Neural cell (in vitro differentiated cells): ENCODE data around the gene GINS2.

Experiments
- EP300 ChIP-seq: fragments of 450-650 bp; conservative IDR thresholded peaks from 2 replicates; pipeline ENCODE4 v1.6.1; 2014; ENCODE audit warnings: antibody characterized with exemption, mild to moderate bottlenecking, moderate library complexity; ENCODE audit not compliant: poor library complexity, severe bottlenecking
- EZH2 ChIP-seq: fragments of 200-600, 300-800 bp; shearing (Covaris generic), sonication (generic); IDR thresholded peaks from 2 replicates; pipeline ENCODE4 v1.6.1; 2014; ENCODE audit warnings: antibody characterized with exemption, low read length, borderline replicate concordance, mild to moderate bottlenecking; ENCODE audit not compliant: insufficient read depth, poor library complexity, severe bottlenecking
- MXI1 ChIP-seq: fragments of 450-650 bp; conservative IDR thresholded peaks from 2 replicates; pipeline ENCODE4 v1.6.1; 2014; ENCODE audit warnings: antibody characterized with exemption, mild to moderate bottlenecking; ENCODE audit not compliant: poor library complexity, severe bottlenecking
- POLR2AphosphoS5 ChIP-seq: IDR thresholded peaks from 2 replicates; pipeline ENCODE4 v1.6.1; 2012
- RAD21 ChIP-seq: fragments of 450-650 bp; conservative IDR thresholded peaks from 2 replicates; pipeline ENCODE4 v1.6.1; 2014; ENCODE audit warnings: antibody characterized with exemption, mild to moderate bottlenecking, moderate library complexity
- SMC3 ChIP-seq: fragments of 450-650 bp; conservative IDR thresholded peaks from 2 replicates; pipeline ENCODE4 v1.6.1; 2014; ENCODE audit warnings: antibody characterized with exemption, mild to moderate bottlenecking, moderate library complexity; ENCODE audit not compliant: poor library complexity
- TAF1 ChIP-seq: IDR thresholded peaks from 2 replicates; pipeline ENCODE4 v1.6.1; 2012; ENCODE audit warnings: low read depth
- TF ChIP-seq, protein P1 (sequence below): fragments of 450-650 bp; IDR thresholded peaks from 2 replicates; pipeline ENCODE4 v1.5.1; 2014; ENCODE audit warnings: antibody characterized with exemption, mild to moderate bottlenecking, moderate library complexity; ENCODE audit not compliant: poor library complexity, severe bottlenecking

DNA sequence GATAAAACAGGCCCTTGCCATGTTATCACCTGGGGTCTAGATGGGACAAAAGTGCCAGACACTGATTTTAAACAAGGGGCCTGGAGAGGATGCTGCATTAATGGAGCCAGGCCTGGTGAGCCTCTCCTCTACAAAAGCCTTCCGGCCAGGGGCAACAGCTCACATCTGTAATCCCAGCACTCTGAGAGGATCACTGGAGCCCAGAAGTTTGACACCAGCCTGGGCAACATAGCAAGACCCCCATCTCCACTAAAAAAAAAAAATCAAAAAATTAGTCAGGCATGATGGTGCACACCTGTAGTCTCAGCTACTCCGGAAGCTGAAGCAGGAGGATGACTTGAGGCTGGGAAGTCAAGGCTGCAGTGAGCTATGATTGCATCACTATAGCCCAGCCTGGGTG lies 3.5 kb downstream of the GINS2 start:
- no peak for TF ChIP-seq EZH2
- TF ChIP-seq, protein P1, sequence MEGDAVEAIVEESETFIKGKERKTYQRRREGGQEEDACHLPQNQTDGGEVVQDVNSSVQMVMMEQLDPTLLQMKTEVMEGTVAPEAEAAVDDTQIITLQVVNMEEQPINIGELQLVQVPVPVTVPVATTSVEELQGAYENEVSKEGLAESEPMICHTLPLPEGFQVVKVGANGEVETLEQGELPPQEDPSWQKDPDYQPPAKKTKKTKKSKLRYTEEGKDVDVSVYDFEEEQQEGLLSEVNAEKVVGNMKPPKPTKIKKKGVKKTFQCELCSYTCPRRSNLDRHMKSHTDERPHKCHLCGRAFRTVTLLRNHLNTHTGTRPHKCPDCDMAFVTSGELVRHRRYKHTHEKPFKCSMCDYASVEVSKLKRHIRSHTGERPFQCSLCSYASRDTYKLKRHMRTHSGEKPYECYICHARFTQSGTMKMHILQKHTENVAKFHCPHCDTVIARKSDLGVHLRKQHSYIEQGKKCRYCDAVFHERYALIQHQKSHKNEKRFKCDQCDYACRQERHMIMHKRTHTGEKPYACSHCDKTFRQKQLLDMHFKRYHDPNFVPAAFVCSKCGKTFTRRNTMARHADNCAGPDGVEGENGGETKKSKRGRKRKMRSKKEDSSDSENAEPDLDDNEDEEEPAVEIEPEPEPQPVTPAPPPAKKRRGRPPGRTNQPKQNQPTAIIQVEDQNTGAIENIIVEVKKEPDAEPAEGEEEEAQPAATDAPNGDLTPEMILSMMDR: no peak
- TF ChIP-seq TAF1: no peak
- no peak for TF ChIP-seq SMC3
- no peak for TF ChIP-seq EP300
- no peak for TF ChIP-seq RAD21
- TF ChIP-seq POLR2AphosphoS5: no peak
- TF ChIP-seq MXI1: no peak
